Suppressor macrophage treated with lipopolysaccharide for 1 hour (primary cell): ENCODE measurements around the gene TUBA3C.
"Not testable (repeated sequence)": the region's sequence is repeated elsewhere in the genome, so short reads cannot be mapped to it uniquely, and the experiment has no call there.

ENCODE experiments used
- DNase-seq, 3 donors: peaks; one replicate each; pipeline ENCODE4 v3.0.0-alpha.2; 2020 to 2022

TUBA3C gene

DNA sequence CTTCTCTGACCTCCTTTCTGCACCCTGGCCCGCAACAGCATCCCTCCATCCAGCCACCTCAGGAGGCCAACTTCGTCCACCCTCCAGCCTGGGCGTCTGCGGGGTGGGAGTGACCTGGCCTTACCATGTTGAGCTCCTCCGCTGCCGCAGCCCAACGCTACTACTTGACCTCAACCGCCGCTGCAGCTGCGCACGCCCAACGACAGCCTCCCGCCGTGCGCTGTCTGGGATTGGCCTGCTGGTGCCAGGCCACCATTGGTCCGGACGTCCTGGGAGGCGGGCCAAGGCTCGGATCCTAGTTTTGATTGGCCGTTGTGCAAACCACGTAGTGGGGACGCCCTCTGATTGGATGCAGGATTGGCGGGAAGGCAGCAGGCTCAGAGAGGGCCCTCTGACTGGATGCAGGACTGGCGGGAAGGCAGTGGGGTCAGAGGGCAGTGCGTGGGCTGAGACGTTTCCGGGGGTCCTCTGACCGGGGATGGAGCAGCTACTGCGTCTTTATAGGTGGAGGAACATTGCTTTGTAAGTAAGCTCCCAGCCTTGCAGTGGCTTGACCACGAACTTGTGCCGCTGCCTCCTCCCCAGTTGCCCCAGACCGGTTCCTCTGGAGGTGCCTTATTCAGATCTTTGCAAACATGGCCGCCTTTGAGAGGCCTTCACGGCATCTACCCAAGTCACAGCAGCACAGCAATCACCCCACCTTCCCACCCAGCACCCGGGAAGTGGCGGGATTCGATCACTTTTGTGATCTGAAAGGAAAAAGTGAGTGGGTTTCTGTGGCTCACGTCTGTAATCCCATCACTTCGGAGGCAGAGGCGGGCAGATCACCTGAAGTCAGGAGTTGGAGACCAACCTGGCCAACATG is at the start of gene TUBA3C:
Gene TUBA3C (minus strand): TSS at position 204 of the 865 bp plus-strand sequence. CDS start 77 bp downstream, at position 127.
- DNase-seq: no peak

DNA sequence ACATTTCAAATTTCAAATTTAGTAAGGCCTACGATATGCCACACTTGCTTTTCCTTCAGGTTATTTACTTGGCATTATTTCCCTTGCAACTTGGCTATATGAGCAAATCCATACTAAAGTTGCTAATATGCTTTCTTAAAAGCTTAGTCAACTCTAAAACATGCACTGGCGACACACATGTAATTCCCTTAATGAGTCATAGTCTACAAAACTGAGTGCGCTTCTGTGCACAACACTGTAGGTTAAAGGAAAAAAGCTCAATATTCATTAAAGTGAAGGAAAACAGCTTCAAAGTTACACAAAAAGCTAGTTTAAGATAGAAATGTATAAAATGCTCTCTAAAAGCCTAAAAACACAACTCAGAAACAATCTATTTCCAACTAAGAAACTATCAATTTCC is 25.8 kb upstream of the TUBA3C start:
- not testable (repeated sequence) for DNase-seq

DNA sequence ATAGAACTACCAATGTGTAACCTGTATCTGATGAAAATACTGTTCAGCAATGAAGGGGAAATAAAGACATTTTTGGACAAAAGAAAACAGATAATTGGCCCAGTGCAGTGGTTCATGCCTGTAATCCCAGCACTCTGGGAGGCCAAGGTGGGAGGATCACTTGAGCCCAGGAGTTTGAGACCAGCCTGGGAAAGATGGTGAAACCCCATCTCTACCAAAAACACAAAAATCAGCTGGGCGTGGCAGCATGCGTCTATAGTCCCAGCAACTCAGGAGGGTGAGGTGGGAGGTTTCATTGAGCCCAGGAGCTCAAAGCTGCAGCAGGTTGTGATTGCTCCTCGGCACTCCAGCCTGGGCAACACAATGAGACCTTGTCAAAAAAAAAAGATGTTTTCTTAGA is 11.0 kb upstream of the TUBA3C start:
- DNase-seq: not testable (repeated sequence)

DNA sequence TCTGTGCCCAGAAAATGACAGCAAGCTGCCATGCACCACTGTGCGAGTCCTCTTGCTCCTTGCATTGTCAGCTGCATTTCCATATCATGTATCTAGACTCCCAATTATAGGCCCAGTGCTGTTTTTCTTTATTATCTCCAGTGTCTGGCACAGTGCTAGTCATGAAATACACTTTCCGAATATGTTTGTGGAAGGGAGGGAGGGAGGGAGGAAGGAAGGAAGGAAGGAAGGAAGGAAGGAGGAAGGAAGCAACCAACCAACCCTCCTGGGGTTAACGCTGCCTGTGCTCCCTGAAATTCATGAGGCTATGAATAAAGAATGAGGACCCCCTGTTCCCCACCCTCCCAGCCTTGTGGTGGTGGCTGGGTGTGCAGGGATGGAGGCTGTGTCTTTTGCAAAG is 8.3 kb upstream of the TUBA3C start:
- not testable (repeated sequence) for DNase-seq

DNA sequence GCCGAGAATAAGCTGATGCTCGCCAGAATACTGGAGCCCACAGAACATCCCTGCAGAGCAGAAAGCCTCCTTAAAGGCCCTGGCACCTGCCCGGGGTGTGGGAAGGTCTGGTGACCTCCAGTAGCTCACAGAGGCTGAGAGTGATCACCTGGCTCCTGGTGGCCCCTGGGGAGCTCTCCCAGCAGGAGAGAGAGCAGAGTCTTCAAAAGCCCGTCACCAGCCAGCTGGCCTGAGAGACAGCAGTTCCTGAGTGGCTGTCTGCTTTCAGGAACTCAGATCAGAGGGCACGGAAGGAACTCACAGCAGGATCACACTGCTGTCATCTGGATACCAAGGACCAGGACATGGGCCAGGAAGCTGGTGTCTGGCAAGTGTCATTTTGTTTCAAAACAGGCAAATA is 7.7 kb upstream of the TUBA3C start:
- DNase-seq: not testable (repeated sequence)

DNA sequence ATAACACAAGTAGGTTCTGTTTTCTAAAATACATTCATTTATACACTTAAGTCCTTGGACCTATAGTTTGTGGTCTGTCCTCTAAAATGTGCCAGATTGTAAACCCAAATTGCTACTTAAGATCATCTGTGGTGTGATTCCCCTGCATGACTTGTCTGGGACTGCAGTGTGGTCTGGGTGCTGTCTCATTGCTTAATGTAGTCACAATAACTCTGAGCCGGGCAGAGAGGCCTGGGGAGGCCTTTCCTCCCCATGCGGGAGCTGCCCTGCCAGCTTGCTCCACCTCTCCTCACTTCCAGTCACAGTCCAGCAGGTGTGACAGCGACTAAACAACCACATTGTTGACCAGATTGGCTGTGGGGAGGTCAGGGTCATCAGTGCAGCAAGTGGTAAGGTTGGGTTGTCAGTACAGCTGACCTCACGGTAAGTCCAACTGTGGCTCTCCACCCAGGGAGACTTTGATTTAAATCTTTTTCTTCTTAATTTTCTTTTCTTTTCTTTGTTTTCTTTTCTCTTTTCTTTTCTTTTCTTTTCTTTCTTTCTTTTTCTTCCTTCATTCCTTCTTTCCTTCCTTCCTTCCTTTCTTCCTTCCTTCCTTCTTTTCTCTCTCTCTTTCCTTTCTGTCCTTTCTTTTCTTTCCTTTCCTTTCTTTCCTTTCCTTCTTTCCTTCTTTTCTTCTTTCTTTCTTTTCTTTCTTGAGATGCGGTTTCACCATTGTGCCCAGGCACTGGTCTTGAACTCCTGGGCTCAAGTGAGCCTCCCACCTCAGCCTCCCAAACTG is 4.4 kb upstream of the TUBA3C start:
- no peak for DNase-seq

DNA sequence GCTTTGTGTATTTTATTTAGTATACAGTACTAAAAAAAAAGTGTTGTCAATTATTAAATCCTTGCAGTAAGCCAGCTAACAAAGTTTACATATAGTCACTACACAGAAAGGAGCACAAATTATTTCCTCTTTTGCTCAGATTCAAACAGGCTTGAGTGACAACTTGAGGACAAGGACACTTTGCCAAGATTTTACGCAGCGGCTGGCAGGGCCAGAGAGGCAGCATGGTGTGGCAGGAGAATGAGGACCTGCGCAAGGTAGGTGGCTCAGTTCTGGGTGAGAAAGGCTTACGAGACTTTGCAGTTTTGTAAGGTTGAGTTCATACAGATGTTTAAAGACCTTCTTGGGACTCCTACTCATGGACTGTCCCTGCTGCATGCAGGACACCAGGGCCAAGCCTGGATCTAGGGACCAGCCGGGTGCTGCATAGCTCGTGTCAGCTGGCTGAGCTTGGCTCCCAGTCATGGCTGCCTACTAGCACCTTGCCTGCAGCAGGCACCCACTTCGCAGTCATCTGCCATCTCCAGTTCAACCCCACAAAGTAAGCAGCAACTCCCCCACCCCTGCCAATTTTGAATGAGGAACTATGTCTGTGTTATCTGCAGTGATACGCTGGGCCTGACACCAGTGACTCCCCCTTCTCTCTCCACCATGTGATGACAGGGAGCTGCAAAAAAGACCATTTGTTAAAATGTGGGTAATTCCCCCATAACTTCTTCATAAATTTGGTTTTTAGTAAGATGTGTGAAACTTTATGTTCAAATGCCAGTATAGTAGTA is 3.7 kb upstream of the TUBA3C start:
- no peak for DNase-seq

DNA sequence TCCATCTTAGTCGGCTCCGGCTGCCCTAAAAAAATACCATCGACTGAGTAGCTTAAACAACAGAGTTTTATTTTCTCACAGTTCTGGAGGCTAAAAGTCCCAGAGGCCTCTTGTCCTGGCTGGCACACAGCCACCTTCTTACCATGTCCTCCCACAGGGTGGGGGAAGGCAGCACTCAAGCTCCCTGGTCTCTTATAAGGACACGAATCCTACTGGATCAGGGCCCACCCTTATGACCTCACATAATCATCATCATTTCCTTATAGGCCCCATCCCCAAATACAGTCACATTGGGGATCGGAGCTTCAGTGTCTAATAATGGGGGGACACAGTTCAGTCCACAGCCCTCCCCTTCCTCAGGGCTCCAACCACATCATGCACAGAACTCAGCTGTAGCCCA is 2.6 kb upstream of the TUBA3C start:
- DNase-seq: no peak

DNA sequence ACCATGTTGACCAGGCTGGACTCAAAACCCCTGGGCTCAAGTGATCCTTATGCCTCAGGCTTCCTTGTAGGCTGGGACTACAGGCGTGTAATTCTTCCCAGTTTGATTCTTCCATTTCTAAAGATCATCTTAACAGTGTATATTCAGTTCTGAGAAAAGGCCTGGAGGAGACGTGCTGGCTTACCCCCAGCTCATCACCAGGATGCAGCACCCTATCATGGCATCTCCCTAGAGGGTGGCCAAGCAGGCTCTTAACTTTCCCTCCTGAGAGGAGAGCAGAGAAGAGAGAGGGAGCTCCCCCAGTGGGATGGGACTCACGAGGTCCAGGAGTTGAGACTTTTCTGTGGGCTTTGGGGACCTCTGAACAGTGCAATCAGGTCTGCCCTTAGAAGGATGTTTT is 2.1 kb upstream of the TUBA3C start:
- no peak for DNase-seq

DNA sequence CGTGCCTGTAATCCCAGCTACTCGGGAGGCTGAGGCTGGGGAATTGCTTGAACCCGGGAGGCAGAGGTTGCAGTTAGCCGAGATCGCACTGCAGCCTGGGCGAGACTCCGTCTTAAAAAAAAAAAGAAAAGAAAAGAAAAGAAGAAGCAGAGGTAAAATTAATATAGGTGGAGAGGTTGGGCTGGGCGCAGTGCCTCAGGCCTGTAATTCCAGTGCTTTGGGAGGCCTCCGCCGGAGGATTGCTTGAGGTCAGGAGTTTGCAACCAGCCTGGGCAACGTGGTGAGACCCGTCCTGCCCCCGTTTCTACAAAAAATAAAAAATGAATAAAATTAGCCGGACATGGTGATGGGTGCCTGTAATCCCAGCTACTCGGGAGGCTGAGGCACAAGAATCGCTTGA is 912 bp upstream of the TUBA3C start:
- no peak for DNase-seq

DNA sequence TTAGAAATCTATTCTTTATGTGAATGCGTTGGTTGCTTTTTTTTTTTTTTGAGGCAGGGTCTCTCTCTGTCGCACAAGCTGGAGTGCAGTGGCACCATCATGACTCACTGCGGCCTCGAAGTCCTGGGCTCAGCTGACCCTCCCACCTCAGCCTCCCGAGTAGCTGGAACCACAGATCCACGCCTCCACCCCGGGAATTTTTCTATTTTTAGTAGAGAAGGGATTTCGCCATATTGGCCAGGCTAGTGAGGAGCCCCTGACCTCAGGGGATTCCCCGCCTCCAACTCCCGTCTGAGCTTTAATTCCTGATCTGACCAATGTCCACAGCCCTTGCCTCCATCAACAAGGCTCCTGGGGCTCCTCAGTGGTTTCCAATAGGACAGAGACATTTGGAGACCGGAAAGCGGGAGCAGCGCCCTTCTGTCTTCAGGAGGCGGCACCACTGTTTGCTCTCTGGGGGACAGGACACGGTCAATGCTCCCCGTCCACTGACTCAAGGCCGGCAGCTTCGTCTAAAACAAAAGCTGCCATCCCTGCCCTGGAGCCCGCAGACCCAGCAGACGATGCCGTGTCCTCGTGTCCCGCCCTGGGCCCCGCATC is 503 bp downstream of the TUBA3C start:
- DNase-seq: no peak

DNA sequence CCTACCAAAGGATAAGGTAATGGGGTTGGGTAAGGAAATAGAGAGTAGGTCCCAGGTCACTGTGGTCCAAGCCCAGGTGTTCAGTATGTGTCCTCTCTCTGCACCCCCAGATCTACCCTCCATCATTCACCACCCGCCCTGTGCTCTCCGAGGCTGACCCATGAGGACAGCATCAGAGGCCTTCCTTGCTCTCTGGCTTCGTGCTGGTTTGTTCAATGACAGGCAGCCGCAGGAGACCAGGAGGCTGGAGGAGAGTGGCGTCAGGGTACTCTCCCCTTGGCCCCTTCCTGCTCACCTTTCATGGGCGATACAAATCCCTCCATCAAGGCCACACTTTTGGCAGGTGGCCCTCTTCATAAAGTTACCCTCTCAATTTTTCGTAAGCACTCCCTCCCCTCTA is 1.7 kb downstream of the TUBA3C start:
- no peak for DNase-seq

DNA sequence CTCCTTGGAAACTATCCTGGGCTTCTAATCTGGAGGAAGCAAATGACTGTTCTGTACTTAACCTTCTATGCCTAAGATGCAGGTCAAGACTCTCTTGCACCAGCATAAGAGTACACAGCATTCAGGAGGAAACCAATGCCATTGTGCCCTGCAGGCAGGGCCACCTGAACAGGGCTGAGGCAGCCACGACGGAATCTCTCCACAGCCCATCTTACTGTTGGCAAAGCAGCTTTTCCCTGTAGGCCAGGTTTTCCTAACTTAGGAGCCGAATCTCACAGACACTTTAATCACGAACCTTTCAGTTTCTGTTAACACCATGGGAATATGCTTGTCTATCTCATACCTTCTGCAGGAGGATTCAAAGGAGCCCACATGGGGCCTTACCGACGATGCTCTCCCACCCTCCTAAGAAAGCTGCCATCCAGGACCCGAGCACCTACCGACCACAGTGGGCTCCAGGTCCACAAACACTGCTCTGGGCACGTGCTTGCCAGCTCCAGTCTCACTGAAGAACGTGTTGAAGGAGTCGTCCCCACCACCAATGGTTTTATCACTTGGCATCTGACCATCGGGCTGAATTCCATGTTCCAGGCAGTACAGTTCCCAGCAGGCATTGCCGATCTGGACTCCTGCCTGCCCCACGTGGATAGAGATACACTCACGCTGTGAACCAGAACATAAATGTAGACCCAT is 2.6 kb downstream of the TUBA3C start:
- no peak for DNase-seq

DNA sequence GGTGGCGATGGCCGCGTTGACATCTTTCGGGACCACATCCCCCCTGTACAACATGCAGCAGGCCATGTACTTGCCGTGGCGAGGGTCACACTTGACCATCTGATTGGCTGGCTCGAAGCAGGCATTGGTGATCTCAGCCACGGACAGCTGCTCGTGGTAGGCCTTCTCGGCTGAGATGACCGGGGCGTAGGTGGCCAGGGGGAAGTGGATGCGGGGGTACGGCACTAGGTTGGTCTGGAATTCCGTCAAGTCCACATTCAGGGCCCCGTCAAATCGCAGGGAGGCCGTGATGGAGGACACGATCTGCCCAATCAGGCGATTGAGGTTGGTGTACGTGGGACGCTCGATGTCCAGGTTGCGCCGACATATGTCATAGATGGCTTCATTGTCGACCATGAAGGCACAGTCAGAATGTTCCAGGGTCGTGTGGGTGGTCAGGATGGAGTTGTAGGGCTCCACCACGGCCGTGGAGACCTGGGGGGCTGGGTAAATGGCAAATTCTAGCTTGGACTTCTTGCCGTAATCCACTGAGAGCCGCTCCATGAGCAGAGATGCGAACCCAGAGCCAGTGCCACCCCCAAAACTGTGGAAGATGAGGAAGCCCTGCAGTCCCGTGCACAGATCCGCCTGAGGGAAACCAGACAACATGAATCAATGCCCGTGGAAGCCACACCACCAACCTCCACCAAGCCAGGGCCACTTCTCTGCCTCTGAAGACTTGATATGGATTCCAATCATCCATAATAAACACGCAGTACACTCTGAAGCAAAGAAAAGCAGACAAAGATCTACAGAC is 4.4 kb downstream of the TUBA3C start:
- not testable (repeated sequence) for DNase-seq

DNA sequence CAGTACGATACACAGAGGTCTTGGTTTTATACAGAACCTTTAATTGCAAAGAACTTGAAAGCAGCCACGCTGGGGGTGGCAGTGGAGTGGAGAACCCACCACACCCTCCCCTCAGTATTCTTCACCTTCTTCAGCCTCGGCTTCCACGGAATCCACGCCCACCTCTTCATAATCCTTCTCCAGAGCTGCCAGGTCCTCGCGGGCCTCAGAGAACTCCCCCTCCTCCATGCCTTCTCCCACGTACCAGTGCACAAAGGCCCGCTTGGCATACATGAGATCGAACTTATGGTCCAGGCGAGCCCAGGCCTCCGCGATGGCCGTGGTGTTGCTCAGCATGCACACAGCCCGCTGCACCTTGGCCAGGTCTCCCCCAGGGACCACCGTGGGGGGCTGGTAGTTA is 7.9 kb downstream of the TUBA3C start:
- no peak for DNase-seq

DNA sequence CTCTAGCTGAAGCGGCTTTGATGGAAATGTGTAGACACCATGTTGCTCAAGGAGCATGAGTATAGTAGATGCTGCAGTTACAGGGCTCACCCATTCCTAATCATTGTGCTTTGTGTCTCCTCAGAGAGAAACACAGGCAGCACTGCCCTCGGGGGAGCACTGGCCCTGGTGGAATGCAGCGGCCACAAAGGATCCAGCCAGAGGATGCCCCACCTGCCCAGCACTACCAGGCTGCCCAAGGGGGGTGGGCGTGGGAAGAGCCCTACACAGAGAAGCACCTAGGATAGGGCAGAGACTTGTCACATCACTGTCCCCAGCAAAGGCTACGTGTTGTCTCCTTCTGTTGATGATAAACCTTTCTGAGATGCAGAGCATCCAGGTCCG is 9.0 kb downstream of the TUBA3C start:
- no peak for DNase-seq

DNA sequence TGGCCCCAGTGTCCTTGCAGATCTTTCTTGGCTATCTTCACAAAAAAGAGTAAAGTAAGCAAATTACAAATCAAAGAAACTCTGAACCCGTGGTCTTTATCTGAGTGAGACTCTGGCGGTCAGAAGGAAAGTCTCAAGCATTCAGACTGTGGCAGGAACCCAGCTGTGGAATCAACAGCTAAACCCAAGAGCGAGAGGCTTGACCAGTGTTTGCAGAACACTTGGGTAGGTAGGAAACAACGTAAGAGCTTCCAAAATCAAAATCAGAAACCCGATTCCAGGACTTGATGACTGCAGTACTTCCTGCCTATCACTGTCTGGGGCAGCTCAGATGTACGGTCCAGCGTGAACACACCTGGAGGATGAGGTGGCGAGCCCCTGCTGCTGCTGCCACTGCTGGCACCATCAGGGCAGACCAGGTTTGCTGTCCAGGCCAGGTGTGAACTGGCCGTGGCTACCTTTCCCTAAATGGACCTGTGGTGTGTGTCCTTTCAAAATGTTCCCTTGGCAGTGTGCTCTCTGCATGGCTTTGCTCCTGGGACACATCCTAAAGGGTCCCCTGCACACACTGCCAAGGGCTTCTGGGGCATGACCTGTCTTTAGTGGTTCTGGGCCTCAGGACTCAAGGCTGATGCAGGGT is 9.5 kb downstream of the TUBA3C start:
- DNase-seq: no peak

DNA sequence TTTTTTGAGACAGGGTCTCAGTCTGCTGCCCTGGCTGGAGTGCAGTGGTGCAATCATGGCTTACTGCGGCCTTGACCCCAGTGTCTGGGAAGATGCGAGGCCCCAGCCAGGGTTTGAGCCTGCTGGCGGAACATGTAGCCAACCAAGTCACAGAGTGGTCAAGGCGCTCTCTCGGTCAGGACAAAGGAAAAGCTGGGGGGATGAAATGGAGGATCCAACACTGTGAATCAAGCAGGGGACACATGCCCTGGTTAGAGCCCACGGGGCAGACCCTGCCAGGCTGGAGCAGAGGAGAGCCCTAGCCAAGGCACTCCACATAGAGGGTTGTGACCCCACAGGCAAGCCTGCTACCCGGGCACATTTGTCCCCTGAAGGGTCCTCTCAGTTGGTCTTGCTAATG is 10.1 kb downstream of the TUBA3C start:
- no peak for DNase-seq

DNA sequence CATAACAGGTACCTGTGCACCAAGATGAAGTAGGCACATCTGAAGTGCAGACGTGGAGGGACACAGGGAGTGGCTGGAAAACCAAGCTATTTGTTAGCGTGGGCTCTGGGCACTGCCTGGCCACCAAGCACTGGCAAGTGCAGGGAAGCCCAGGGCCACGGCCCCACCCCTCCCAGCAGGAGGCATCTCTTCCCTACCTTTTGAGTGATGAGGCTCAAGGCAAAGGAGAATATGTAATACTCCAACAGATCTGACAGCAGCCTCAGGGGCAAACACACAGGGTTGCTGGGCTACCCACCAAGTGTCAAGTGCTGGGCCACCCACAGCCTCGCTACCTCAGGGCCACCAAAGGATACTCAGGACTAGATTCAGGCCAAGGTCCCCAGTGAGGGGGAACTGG is 11.6 kb downstream of the TUBA3C start:
- DNase-seq: no peak

DNA sequence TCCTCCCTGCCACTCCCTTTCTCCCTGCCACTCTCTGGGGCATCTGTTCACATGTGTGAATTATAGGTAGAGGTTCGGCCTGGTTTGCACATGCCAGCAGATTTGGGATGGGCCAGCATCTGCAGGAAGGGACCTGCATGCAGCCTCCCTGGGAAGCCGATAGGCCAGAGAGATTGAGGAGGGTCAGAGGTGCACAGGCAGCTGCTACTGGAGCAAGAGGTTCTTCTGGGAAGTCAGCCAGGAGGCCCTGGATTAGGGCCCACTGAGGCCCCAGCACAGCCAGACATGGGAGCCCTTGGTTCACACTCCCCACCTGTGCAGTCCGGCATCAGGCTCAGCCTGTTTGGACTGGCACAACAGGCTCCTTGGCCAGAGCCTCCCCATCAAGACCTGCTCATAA is 12.1 kb downstream of the TUBA3C start:
- DNase-seq: no peak

DNA sequence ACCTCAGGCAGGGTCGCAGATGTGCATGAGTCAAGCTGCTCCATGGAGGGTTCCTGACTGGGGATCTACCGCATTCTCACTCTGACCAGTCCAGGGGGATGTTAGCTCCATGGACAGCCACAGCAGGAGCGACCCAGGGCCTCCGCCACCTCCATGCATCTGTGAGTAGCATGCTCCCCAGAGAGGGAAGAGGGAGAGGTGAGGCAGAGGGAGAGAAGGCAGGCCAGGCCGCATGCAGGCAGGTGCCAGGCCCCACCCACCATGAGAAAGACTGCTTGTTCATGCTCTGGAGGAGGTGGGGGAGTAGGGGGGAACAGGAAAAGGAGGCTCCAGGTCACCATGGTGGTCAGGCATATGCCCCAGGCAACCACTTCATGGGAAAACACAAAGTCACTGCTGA is 20.3 kb downstream of the TUBA3C start:
- no peak for DNase-seq
